ENCODE data around the gene XPO5.

- TF ChIP-seq CTCF (IDR thresholded peaks at IDR 0.05; ENCODE audit: borderline replicate concordance, extremely low read depth, low read length, poor library complexity, severe bottlenecking) (no peak), EZH2 (IDR thresholded peaks at IDR 0.05; ENCODE audit: borderline replicate concordance, low read depth, low read length, severe bottlenecking) (no peak)
These were observed 65.6 kb downstream of the XPO5 start, which contains the start of gene LRRC73 for GRCh38 chr6:43509984-43510826.
